ENCODE data around the gene HS6ST2. TPM values are rescaled to one million over a fixed set of nuclear protein-coding genes. Genes with fewer than 3 reads are reported as not detected.

Gene HS6ST2
- total RNA-seq, 1 experiment from 2014 or later: not detected

GRCh38 chrX:132853040-132853439 is 105.4 kb downstream of the HS6ST2 start:
- Histone ChIP-seq H3K9ac (ENCODE audit: low read length) (no peak overlapping the region), H3K4me3 (ENCODE audit: low read length) (no peak overlapping the region), H3K9me2 (replicated peaks; ENCODE audit: insufficient read depth, low read length) (no peaks in the 10 kb centered on the region), H3K79me2 (ENCODE audit: low read length) (no peaks in the 10 kb centered on the region), H3K4me1 (ENCODE audit: low read length) (no peaks in the 10 kb centered on the region), H3K36me3 (ENCODE audit: insufficient read depth, low read length) (no peaks in the 10 kb centered on the region), H3K27ac (ENCODE audit: low read length) (no peak overlapping the region), H4K20me1 (ENCODE audit: insufficient read depth, low read depth, low read length) (no peaks in the 10 kb centered on the region), H3K9me3 (ENCODE audit: low read length) (no peaks in the 10 kb centered on the region), H2AFZ (ENCODE audit: low read length) (no peak overlapping the region), H3K4me2 (ENCODE audit: low read depth, low read length, poor library complexity, severe bottlenecking) (no peak overlapping the region), H3K27me3 (ENCODE audit: low read length) (no peaks in the 10 kb centered on the region)
- no peak for DNase-seq

DNA sequence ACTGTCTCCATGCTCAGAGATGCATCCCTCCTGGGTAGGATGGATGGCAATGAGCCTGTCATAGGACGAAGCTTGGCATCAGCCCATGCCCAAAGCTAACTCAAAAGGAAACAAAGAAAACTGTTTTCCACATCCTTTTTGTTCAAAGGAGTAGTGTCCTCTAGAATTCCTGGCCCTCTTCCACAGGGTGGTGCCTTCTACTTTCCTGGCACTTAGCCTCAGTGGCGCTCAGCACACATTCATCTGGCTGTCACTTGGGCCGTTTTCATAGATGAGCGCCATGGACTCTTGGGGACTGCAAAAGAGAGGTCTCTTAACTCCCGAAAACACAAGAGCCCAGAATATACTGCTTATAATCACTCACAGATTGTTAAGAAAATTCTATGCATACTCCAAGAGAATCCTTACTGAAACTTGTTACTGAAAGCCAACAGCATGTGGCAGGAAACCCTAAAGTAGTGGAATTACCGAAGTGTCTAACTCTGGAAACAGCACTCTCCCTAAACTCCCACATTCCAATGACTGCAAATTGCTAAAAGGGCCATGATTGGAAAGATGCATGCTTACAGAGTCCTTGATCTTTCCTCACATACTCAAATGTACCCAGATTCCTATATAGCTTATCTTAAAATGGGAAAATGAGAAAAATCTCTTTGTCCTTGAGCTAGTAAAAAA is 110.0 kb downstream of the HS6ST2 start:
- H3K9ac ChIP-seq (ENCODE audit: low read length): no peak overlapping the region
- no peaks in the 10 kb centered on the region for H3K27me3 ChIP-seq (ENCODE audit: low read length)
- no peaks in the 10 kb centered on the region for H3K79me2 ChIP-seq (ENCODE audit: low read length)
- no peak overlapping the region for H3K4me2 ChIP-seq (ENCODE audit: low read depth, low read length, poor library complexity, severe bottlenecking)
- no peaks in the 10 kb centered on the region for H4K20me1 ChIP-seq (ENCODE audit: insufficient read depth, low read depth, low read length)
- H3K4me3 ChIP-seq (ENCODE audit: low read length): no peak overlapping the region
- no peaks in the 10 kb centered on the region for H3K9me2 ChIP-seq (replicated peaks; ENCODE audit: insufficient read depth, low read length)
- H3K27ac ChIP-seq (ENCODE audit: low read length): no peak overlapping the region
- H3K9me3 ChIP-seq (ENCODE audit: low read length): no peaks in the 10 kb centered on the region
- no peak overlapping the region for H2AFZ ChIP-seq (ENCODE audit: low read length)
- DNase-seq: no peak
- H3K4me1 ChIP-seq (ENCODE audit: low read length): no peaks in the 10 kb centered on the region
- H3K36me3 ChIP-seq (ENCODE audit: insufficient read depth, low read length): no peaks in the 10 kb centered on the region

GRCh38 chrX:132843363-132843762 is 115.1 kb downstream of the HS6ST2 start:
- H3K27me3 ChIP-seq (ENCODE audit: low read length): no peaks in the 10 kb centered on the region
- no peaks in the 10 kb centered on the region for H3K36me3 ChIP-seq (ENCODE audit: insufficient read depth, low read length)
- H3K4me1 ChIP-seq (ENCODE audit: low read length): no peaks in the 10 kb centered on the region
- no peak overlapping the region for H2AFZ ChIP-seq (ENCODE audit: low read length)
- no peaks in the 10 kb centered on the region for H3K9me2 ChIP-seq (replicated peaks; ENCODE audit: insufficient read depth, low read length)
- no peak overlapping the region for H3K27ac ChIP-seq (ENCODE audit: low read length)
- no peaks in the 10 kb centered on the region for H3K9me3 ChIP-seq (ENCODE audit: low read length)
- no peaks in the 10 kb centered on the region for H4K20me1 ChIP-seq (ENCODE audit: insufficient read depth, low read depth, low read length)
- no peak overlapping the region for H3K4me2 ChIP-seq (ENCODE audit: low read depth, low read length, poor library complexity, severe bottlenecking)
- no peaks in the 10 kb centered on the region for H3K79me2 ChIP-seq (ENCODE audit: low read length)
- no peak for DNase-seq
- no peak overlapping the region for H3K9ac ChIP-seq (ENCODE audit: low read length)
- no peak overlapping the region for H3K4me3 ChIP-seq (ENCODE audit: low read length)

DNA sequence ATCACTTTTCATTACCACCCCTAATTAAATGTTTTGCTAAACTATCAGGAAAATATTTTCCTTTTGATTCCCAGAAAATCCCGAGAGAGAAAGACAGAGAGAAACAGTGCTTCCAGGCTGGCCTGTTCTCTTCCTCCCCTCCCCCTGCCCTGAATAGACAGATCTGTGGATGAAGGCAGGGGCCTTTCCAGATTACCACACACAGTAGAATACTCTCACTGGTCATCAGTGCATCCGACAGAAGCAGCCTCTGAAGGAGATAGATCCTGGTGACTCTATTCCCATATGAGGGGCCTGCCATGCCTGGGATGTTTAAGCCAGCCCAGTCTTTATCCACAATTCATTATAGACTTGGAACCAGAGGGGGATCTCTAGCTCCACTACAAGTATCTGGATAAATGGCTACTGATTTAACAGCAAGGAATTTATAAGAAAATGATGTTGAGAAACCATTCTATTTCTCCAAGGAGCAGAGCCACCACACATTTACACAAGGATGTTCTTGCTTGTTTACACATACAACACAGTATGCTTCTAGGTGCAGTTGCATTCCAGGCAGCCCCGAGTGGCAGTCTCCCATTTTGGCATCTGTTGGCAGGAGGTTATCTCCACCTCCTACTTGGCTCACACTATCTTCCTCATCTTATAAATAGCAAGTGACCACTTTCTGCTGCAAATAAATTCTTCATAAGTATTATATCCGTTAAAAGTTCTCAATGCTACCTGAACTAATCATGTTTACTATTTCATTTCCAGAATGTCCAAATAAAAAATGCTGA is 115.8 kb downstream of the HS6ST2 start:
- H3K9me3 ChIP-seq (ENCODE audit: low read length): no peaks in the 10 kb centered on the region
- no peaks in the 10 kb centered on the region for H3K79me2 ChIP-seq (ENCODE audit: low read length)
- no peaks in the 10 kb centered on the region for H3K36me3 ChIP-seq (ENCODE audit: insufficient read depth, low read length)
- no peaks in the 10 kb centered on the region for H3K27me3 ChIP-seq (ENCODE audit: low read length)
- no peak overlapping the region for H3K27ac ChIP-seq (ENCODE audit: low read length)
- no peak overlapping the region for H3K9ac ChIP-seq (ENCODE audit: low read length)
- no peak overlapping the region for H3K4me3 ChIP-seq (ENCODE audit: low read length)
- no peak overlapping the region for H2AFZ ChIP-seq (ENCODE audit: low read length)
- H3K4me2 ChIP-seq (ENCODE audit: low read depth, low read length, poor library complexity, severe bottlenecking): no peak overlapping the region
- H3K9me2 ChIP-seq (replicated peaks; ENCODE audit: insufficient read depth, low read length): no peaks in the 10 kb centered on the region
- H4K20me1 ChIP-seq (ENCODE audit: insufficient read depth, low read depth, low read length): no peaks in the 10 kb centered on the region
- no peak for DNase-seq
- H3K4me1 ChIP-seq (ENCODE audit: low read length): no peaks in the 10 kb centered on the region

DNA sequence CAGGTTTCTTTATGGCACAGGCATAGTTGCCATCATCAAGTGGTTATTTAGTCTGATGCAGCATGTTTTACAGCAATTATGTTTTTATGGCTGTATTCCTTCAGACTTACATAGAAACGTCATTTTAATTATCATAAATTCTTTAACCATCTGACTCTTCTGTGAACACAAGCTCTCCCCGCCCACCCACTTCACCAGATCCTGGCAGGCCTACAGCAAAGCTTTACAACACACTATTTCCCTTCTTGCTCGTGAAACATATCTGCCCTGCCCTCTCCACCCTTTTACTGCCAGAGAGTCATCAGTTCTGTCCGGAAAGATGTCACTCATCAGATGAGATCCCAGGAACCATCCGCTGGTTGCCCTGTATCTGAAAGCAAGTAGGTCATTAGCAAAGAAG is 120.5 kb downstream of the HS6ST2 start:
- H3K27ac ChIP-seq (ENCODE audit: low read length): no peak overlapping the region
- no peak overlapping the region for H3K4me3 ChIP-seq (ENCODE audit: low read length)
- DNase-seq: no peak
- no peaks in the 10 kb centered on the region for H3K4me1 ChIP-seq (ENCODE audit: low read length)
- H4K20me1 ChIP-seq (ENCODE audit: insufficient read depth, low read depth, low read length): no peaks in the 10 kb centered on the region
- H3K4me2 ChIP-seq (ENCODE audit: low read depth, low read length, poor library complexity, severe bottlenecking): no peak overlapping the region
- H3K9me2 ChIP-seq (replicated peaks; ENCODE audit: insufficient read depth, low read length): no peaks in the 10 kb centered on the region
- no peaks in the 10 kb centered on the region for H3K9me3 ChIP-seq (ENCODE audit: low read length)
- no peaks in the 10 kb centered on the region for H3K36me3 ChIP-seq (ENCODE audit: insufficient read depth, low read length)
- no peaks in the 10 kb centered on the region for H3K79me2 ChIP-seq (ENCODE audit: low read length)
- no peak overlapping the region for H3K9ac ChIP-seq (ENCODE audit: low read length)
- no peaks in the 10 kb centered on the region for H3K27me3 ChIP-seq (ENCODE audit: low read length)
- no peak overlapping the region for H2AFZ ChIP-seq (ENCODE audit: low read length)

- no peak overlapping the region for H3K4me3 ChIP-seq (ENCODE audit: low read length)
- no peak for DNase-seq
- no peak overlapping the region for H3K27ac ChIP-seq (ENCODE audit: low read length)
- no peaks in the 10 kb centered on the region for H3K9me3 ChIP-seq (ENCODE audit: low read length)
- no peaks in the 10 kb centered on the region for H4K20me1 ChIP-seq (ENCODE audit: insufficient read depth, low read depth, low read length)
- no peaks in the 10 kb centered on the region for H3K27me3 ChIP-seq (ENCODE audit: low read length)
- H3K9ac ChIP-seq (ENCODE audit: low read length): no peak overlapping the region
- no peaks in the 10 kb centered on the region for H3K4me1 ChIP-seq (ENCODE audit: low read length)
- no peak overlapping the region for H3K4me2 ChIP-seq (ENCODE audit: low read depth, low read length, poor library complexity, severe bottlenecking)
- H3K9me2 ChIP-seq (replicated peaks; ENCODE audit: insufficient read depth, low read length): no peaks in the 10 kb centered on the region
- no peaks in the 10 kb centered on the region for H3K79me2 ChIP-seq (ENCODE audit: low read length)
- H3K36me3 ChIP-seq (ENCODE audit: insufficient read depth, low read length): no peaks in the 10 kb centered on the region
- no peak overlapping the region for H2AFZ ChIP-seq (ENCODE audit: low read length)
These were observed 121.3 kb downstream of the HS6ST2 start for GRCh38 chrX:132837126-132837525.

GRCh38 chrX:132836471-132836870 is 122.0 kb downstream of the HS6ST2 start:
- no peak overlapping the region for H3K4me3 ChIP-seq (ENCODE audit: low read length)
- DNase-seq: no peak
- H3K27ac ChIP-seq (ENCODE audit: low read length): no peak overlapping the region
- H3K27me3 ChIP-seq (ENCODE audit: low read length): no peaks in the 10 kb centered on the region
- H2AFZ ChIP-seq (ENCODE audit: low read length): no peak overlapping the region
- H3K36me3 ChIP-seq (ENCODE audit: insufficient read depth, low read length): no peaks in the 10 kb centered on the region
- H3K9me2 ChIP-seq (replicated peaks; ENCODE audit: insufficient read depth, low read length): no peaks in the 10 kb centered on the region
- no peaks in the 10 kb centered on the region for H3K9me3 ChIP-seq (ENCODE audit: low read length)
- no peaks in the 10 kb centered on the region for H3K79me2 ChIP-seq (ENCODE audit: low read length)
- H3K4me1 ChIP-seq (ENCODE audit: low read length): no peaks in the 10 kb centered on the region
- H4K20me1 ChIP-seq (ENCODE audit: insufficient read depth, low read depth, low read length): no peaks in the 10 kb centered on the region
- no peak overlapping the region for H3K9ac ChIP-seq (ENCODE audit: low read length)
- H3K4me2 ChIP-seq (ENCODE audit: low read depth, low read length, poor library complexity, severe bottlenecking): no peak overlapping the region

DNA sequence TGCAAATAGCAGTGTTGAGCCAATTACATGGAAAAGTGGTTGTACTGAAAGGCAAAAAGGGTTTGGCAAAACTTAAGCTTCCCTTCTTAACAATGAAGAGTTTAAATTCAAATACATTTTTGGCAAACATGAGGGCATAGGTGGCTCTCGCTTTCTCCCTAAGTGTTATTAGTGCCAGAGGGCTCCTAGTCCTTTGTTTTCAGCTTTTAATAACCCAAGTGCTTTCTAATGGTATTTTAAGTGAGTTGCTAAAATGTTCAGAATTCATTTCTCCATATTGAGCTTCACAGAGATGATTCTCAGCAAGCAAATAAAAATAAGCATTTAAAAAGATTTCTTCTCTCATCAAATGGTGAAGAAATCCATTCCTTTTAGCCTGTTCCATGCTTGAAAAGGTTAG is 123.7 kb downstream of the HS6ST2 start:
- Histone ChIP-seq H3K36me3 (ENCODE audit: insufficient read depth, low read length) (no peaks in the 10 kb centered on the region), H3K9ac (ENCODE audit: low read length) (no peak overlapping the region), H2AFZ (ENCODE audit: low read length) (no peak overlapping the region), H3K4me1 (ENCODE audit: low read length) (no peaks in the 10 kb centered on the region), H3K27ac (ENCODE audit: low read length) (no peak overlapping the region), H3K79me2 (ENCODE audit: low read length) (no peaks in the 10 kb centered on the region), H3K4me2 (ENCODE audit: low read depth, low read length, poor library complexity, severe bottlenecking) (no peak overlapping the region), H4K20me1 (ENCODE audit: insufficient read depth, low read depth, low read length) (no peaks in the 10 kb centered on the region), H3K9me3 (ENCODE audit: low read length) (no peaks in the 10 kb centered on the region), H3K4me3 (ENCODE audit: low read length) (no peak overlapping the region), H3K27me3 (ENCODE audit: low read length) (no peaks in the 10 kb centered on the region), H3K9me2 (replicated peaks; ENCODE audit: insufficient read depth, low read length) (no peaks in the 10 kb centered on the region)
- no peak for DNase-seq
